GM21786 (cell line): ENCODE results near the gene CASD1.

Experiments
- ATAC-seq: cut with Tn5 transposase; IDR thresholded peaks from one replicate; pipeline ENCODE4 v1.9.1; 2021; ENCODE audit not compliant: unreplicated experiment

Gene CASD1

DNA sequence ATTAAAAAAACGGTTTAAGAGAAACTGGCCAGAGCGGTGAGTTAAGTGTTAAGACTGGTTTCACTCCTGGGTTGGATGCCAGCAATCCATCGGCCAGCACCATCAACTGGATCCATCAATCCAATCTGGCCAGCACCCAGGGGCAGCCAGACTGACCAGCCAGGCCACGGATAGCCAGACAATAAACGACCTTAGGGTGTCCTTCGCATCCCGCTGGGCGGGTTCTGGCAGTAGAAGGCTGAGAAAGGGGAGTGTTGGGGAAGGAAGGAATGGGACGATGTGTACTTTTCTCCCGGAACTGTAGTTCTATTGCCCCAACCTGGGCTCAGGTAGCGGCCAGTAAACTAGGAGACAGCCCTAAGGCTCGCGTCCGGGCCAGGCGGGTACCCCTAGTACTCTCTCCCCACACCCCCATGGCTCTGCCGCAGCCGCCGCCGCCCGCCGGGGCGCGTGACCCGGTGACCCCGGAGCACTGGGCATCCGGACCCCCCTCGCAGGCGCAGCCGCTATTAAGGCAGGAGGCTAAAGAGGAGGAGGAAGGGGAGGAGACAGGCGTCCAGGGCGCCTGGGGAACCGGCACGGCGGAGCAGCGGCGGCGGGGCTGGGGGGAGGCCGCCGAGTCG, at the start of gene CASD1:
Gene CASD1, plus strand, starts transcription at position 546 of the 623 bp plus-strand sequence. CDS start 276 bp downstream, outside the sequence.
- peak; percentile 50 for ATAC-seq

DNA sequence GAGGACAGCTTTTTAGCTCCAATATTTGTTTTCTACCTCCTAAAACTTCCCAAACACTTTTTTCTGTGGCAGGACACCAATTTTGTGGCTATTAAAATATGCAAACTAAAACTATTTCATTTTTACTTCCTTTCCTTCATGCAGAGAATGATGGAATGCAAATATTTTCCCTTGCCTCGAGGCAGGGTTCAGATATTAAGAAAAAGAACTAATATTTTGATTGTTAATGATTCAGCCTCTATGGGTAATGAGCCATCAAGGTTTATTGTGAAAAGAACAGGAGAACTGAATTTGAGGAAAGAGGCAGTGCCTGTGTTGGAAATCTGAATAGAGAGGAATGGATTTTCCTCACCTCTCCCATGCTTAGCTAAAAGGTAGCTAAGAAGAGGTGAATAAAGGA, 43.1 kb upstream of the CASD1 start:
- ATAC-seq, result no peak

DNA sequence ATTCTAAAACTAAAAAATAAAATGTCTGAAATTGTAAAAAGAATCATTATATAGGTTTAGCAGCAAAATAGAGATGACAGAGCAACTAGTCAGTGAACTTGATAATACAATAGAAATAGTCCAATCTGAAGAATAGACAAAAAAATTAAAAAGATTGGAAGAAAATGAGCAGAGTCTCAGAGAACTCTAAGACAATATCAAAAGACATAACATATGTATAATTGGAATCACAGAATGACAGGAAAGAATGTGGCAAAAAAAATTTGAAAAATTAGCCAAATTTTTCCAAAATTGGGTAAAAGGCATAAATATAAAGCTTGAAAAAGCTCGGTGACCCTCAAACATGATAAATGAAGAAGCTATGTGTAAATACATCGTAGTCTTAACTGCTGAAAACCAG, 38.0 kb upstream of the CASD1 start:
- ATAC-seq, result no peak

DNA sequence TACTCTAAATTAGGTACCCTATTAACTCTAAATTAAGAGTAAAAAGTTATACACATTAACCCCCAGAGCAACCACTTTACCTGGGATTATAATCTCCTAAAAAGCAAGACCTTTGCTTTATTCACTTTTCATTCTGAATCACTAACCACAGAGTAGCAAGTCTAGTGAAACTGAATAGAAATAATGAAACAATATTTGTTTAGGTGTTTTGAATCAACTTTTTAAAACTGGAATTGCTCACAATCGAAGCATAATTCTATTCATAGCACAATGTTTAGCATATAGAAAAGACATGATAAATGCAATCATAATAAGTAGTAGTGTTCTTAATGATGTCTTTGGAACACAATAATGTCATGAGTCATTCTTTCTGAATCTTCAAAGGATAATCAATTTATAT, 37.0 kb upstream of the CASD1 start:
- ATAC-seq, result no peak

DNA sequence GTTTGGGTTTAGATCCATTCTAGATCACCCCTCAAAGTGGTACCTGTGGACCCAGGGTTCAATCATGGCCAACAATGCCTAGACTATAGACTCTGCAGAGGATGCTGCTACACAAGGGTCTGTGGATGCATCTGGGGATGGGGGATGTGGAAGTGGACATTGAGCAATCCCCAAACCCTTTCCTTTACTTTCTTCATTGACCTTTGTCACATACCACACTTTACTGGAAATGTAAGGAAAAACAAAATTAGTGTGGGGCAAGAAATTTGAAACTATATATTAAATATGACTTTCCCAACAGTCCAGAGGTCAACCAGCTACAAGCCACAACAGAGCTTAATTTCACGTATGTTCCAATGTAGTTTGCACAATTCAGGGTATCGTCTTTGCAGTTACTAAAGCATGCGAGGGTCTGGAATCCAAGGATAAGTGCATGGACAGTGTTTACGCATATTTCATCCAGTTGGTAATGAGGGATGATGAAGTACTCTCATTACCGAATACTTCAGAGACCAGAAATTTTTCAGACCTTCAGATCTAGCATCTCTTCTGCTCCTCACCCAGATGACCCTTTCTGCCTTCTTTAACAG, 33.3 kb upstream of the CASD1 start:
- ATAC-seq, result no peak

DNA sequence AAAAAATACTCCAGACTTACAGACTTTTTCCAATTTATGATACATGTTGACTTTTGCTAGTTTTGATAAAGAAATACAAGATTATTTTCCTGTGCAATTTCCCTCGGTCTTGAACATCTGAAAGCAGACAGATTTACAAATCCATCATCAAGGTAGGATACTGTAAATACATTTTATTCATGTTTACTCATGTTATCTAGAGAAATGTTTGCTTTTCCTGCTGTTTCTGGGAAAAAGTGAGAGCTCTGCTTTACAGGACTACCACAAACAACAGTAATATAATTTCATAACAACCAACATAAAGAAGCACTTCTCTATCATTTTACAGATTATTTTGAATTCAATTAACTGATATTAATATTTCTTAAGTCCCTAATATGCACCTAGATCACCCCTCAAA, 31.7 kb upstream of the CASD1 start:
- no peak for ATAC-seq

DNA sequence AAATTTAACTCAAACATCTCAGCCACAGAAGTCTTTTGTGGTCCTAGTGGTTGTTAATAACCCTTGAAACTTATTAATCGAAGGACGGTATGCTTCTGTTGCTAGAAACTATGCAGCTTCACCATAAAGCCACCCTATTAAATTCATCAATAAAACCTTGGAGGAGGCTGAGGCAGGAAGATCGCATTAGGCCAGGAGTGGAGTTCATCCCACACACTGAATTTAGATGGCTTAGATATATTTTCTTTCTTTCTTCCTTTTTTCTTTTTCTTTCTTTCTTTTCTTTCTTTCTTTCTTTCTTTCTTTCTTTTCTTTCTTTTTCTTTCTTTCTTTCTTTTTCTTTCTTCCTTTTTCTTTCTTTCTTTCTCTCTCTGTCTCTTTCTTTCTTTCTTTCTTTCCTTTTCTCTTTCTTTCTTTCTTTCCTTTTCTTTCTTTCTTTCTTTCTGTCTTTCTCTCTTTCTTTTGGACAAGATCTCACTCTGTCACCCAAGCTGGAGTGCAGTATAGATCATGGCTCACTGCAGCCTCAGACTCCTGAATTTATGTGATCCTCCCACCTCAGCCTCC, 30.9 kb upstream of the CASD1 start:
- ATAC-seq, result no peak

DNA sequence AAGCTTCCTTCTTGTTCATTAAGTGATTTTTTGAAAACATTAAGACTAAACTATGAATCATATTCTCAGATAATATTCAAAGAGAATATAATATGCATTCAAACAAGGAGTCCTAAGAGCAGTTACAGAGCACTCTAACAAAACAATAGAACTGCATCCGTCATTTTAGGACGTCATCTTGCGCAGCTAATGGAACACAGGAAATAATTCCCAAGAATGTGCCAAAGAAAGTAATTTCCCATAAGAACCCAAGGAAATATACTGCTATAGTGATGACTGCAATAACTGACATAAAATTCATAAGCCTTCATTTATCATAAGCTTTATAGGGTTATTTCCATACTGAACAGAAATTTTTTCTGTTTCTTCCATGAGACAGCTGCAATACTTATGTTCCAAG, 28.3 kb upstream of the CASD1 start:
- ATAC-seq, result no peak

DNA sequence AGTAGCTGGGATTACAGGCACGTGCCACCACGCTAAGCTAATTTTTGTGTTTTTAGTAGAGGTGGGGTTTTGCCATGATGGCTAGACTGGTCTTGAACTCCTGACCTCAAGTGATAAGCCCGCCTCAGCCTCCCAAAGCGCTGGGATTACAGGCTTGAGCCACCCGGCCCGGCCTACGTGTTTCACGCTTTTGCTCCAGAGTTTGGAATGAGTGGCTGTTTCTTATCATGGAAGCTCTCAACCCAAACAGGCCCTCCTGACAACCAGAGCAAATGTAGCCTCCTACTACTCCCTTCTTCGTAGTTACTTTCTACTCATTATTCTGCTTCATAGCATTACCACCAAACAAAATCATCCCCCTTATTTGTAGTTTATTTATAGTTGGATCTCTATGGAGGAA, 26.8 kb upstream of the CASD1 start:
- ATAC-seq, result no peak

DNA sequence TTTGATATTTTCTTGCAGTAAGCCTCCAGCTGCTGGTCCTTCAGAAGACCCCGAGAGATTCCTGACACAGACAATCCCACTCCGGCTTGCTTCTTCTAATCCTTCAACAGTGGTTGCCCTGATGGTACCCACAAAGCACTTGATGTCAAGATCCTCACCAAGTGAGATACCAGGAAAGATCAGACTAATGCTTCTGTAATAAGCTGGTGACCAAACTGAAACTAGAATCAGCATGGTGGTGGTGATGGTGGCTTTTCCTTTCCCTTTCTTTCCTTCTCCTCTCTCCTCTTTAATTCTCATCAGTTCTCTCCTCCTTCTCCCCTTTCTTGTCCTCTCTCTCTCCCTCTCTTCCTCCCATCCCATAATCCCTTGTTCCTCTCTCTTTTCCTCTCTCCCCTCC, 25.8 kb upstream of the CASD1 start:
- ATAC-seq, result no peak

DNA sequence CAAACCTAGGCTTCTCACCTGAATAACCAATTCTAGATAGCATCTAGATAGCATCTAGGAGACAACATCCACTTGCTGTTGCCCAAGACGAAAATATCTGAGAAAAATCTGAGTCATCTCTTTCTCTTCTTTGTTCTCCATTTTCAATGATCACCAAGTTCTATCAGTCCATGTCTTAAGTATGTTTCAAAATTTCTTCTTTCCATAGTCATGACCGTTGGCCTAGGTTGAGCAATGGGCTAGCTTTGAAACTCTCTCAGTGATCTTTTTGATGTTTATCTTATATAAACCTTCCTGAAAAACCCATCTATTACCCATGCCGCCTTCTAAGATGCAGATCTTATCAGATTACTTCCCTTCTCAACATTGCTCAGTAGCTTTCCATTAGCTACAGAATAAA, 23.4 kb upstream of the CASD1 start:
- ATAC-seq, result no peak

DNA sequence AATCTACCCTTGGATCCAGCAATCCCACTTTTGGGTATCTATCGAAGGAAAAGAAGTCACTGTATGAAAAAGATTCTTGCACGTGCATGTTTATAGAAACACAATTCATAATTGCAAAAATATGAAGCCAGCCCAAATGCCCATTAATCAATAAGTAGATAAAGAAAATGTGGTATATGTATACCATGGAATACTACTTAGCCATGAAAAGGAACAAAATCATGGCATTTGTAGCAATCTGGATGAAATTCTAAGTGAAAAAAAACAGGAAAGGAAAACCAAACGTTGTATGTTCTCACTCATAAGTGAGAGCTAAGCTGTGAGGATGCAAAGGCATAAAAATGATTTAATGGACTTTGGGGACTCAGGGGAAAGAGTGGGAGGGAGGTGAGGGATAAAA, 18.2 kb upstream of the CASD1 start:
- no peak for ATAC-seq

DNA sequence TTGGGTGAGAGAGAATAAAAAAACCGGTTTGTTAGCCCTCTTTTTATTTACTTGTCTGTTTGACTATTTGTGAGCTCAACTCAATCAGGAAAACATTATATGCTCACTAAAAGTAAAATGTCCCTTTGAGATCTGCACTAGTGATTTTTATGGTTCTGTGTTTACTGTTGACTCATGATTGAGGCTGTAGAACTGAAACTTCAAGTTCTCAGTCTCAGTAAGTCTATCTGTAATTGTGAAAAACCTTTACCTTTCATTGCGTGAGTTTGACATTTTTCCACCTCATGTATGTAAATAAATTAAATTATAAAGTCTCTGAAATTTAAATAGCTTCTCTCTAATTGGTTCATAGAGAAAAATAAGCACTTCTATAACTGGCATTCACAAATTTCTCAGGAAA, 17.0 kb upstream of the CASD1 start:
- peak; percentile 99 for ATAC-seq

DNA sequence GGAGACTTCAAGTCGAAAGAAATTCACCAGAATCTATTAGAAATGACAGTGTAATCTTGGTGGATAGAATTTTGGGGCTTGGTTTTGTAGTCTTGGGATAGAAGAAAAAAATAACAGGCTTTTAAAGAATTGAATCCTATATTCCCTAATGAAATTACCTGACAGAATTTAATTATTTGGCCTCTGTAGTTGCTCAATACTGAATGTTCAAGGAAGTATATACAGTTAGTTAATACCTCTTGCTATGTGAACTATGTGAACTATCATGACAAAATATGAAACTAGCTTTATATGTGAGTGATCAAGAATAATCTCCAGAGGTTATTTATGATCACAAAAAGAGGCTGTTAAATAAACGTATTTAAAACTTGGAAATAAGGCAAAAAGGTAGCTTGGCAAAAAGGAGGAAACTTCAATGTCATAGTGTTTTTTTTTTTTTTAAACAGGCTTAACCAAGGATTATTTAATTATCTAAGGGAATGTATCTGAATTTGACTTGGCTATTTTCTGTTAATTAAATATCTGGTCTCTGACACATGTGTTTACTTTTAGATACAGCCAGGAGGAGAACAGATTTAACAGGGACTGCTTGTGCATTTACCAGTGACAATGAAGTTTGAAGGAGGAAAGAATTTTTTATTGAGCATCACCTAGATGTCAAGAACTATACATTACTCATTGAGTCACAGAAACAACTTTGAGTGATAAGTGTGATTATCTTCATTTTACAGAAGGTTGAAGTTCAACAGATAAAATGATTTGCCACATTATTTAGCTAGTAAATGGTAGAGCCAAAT, 11.5 kb upstream of the CASD1 start:
- no peak for ATAC-seq

DNA sequence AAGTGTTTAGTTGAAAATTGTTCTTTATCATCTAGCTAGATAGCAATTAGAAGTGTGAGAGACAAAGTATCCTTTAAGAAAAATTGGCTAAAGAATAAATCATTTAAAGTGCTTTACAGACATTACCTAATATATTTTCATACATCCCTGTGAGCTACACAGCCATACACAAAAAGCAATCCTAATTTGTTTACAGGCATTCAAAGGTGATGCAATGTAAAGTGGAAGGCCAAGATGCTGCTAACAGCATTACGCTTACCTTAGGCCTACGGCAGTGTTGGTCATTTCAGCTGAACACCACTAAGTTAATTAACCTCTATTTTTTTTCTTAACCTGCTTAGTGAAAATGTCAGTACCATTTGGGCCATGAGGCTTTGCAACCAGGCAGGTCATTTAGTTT, 10.7 kb upstream of the CASD1 start:
- ATAC-seq, result no peak

DNA sequence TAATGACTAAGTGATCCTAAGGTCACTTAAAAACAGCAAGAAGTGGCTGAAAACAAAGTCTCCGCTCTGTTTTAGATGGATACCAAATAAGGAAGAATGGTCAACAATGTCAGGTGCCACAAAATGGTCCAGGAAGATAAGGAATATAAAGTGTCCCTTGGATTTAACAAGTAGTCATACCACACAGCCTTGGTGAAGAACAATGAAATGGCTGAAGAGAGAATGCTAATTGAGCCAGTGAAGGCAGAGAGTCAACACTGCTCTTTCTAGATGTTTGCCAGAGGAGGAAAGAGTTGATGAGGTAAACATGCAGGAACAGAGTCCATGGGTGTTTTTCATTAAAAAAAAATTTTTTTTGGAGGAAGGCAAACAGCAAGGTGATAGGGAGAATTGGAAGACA, 2.1 kb upstream of the CASD1 start:
- ATAC-seq, result no peak

DNA sequence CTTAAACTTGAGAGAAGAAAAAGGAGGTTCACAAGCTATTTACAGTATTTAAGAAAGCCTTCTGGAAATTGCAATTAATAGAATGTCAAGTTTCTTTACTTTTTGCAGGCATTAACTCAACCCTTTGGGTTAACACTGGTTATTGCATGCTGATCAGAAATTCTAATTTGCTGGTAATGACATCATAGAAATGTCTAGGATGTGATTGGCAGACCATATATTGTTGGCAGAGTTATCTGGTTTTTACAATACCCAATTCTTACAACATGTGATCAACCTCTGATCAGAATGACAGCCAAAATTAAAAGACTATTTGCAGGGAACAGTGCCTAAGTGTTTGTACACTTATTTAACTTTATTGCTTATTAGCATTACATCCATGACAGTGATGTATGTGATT, 1.6 kb upstream of the CASD1 start:
- no peak for ATAC-seq

DNA sequence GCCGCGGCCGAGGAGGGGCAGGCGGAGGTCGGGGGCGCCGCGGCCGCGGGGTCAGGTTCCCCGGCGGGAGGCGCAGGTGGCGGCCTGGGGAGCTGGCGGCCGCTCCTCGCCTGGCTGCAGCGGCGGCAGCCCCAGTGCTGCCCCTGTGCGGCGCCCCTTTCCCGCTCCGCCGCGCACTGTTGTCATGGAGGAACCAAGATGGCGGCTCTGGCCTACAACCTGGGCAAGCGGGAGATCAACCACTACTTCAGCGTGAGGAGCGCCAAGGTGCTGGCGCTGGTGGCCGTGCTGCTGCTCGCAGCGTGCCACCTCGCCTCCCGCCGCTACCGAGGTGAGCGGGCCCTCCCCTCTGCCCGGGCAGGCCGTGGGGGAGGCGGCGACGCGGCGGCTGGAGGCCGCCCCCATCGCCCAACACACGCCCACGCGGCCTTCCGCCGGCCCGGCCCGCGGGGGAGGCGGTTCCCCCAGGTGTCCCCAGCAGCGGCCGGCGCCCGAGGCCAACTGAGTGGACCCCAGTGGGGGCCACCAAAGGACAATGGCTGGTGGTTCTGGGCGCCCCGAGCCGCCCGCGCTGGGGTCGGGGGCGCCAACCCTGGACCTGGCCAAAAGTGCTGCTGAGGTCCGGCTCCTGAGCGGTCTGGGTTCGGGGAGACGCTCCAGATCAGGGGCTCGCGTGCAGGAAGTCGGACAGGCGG, 425 bp downstream of the CASD1 start:
- ATAC-seq, result peak; percentile 67

DNA sequence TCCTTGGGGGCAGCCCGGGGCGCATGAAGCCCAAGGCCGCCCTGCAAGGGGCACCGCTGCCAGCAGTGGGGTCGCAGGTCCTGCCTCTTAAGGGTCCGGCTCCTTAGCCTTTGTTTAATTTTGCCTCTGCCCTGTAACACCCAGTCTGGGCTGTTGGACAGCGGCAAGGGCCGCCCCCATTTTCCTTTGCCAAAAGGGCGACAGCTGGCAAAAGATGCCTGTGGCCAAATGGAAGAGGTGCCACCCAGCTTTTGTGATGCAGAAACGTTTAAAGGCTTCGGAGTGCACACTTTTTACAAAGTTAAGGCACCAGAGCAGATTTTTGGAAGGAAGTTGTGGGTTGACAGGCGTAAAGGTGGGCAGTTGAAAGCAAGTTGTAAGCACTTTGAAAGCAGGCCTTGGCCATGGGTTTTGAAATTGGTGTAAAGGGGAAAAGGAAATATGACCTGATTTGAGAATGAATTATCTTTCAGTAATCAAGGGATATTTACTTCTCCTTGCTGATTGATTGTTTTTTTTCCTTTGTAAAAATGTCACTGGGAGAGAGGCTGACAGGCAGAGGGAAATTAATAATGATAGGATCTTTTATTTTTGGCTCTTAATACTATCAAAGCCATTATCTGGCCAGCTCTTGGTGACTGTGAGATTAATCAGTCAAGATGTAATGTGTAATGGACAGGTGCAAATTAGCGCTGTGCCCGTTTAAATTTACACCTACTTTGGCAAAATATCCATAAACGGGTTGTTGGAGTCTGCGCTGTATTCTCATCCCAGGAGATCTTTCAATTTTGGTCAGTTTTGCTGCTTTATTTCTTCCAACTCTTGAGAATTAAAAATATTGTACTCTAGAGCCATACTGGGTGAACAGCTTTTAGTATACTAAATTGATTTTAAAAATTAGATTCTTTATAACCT, 1.2 kb downstream of the CASD1 start:
- peak; percentile 24 for ATAC-seq

DNA sequence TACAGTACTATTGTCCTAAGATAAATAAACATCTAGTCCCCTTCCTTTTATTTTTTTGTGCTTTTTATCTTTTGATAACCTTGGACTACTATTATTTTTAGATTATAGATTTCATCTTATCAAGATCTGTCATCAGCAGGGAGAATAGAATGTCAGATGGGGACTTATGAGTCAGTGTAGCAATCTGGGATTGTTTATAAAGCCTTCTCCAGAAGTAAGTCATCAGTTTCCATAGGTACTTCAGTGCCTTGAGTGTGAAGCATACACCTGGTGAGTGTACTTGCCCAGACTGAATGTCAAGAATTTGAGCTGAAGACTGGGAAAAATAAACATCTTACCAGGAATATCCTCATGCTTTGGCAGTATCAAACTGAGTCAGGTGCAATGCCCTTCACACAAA, 2.1 kb downstream of the CASD1 start:
- no peak for ATAC-seq
